ENCODE data around the gene SDHA. TPM values are rescaled to one million over a fixed set of nuclear protein-coding genes. Genes with fewer than 3 reads are reported as not detected.

SDHA gene
- total and polyA plus RNA-seq, 2 of the 13 experiments (the other 11 are each of a cell fraction or from before 2014, with no cell fraction given) = 185 to 240 TPM

DNA sequence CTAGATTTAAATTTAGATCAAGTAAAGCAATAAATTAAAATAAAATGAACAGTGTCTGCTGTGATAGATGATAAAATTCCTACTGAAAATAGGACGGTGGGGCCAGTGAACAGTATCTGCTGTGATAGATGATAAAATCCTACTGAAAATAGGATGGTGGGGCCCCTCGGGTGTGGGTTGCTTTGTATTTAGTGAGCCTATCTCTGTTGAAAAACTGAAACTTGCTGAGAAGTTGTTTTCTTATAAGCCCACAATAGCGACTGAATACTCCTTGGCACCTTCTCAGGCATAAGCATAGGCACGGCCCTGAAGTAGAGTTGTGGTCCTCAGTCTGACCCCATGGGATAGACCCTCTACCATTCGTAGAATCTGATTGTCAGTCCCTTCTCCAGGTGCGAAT lies 5.7 kb downstream of the SDHA start (continued):
- TF ChIP-seq, protein P1, sequence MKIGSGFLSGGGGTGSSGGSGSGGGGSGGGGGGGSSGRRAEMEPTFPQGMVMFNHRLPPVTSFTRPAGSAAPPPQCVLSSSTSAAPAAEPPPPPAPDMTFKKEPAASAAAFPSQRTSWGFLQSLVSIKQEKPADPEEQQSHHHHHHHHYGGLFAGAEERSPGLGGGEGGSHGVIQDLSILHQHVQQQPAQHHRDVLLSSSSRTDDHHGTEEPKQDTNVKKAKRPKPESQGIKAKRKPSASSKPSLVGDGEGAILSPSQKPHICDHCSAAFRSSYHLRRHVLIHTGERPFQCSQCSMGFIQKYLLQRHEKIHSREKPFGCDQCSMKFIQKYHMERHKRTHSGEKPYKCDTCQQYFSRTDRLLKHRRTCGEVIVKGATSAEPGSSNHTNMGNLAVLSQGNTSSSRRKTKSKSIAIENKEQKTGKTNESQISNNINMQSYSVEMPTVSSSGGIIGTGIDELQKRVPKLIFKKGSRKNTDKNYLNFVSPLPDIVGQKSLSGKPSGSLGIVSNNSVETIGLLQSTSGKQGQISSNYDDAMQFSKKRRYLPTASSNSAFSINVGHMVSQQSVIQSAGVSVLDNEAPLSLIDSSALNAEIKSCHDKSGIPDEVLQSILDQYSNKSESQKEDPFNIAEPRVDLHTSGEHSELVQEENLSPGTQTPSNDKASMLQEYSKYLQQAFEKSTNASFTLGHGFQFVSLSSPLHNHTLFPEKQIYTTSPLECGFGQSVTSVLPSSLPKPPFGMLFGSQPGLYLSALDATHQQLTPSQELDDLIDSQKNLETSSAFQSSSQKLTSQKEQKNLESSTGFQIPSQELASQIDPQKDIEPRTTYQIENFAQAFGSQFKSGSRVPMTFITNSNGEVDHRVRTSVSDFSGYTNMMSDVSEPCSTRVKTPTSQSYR (CRISPR knock-in tag; IDR thresholded peaks at IDR 0.05; ENCODE audit: borderline replicate concordance) = no peak
- TF ChIP-seq CBX5 (CRISPR knock-in tag; IDR thresholded peaks at IDR 0.05; ENCODE audit: borderline replicate concordance) (no peak), MYC (CRISPR knock-in tag; IDR thresholded peaks at IDR 0.05; ENCODE audit: borderline replicate concordance) (no peak), EZH2 (conservative IDR thresholded peaks at IDR 0.05; ENCODE audit: low read depth, low read length) (no peak), ZNF543 (CRISPR knock-in tag; IDR thresholded peaks at IDR 0.05) (no peak), KDM1A (CRISPR knock-in tag; IDR thresholded peaks at IDR 0.05) (no peak)
- TF ChIP-seq, protein P2, sequence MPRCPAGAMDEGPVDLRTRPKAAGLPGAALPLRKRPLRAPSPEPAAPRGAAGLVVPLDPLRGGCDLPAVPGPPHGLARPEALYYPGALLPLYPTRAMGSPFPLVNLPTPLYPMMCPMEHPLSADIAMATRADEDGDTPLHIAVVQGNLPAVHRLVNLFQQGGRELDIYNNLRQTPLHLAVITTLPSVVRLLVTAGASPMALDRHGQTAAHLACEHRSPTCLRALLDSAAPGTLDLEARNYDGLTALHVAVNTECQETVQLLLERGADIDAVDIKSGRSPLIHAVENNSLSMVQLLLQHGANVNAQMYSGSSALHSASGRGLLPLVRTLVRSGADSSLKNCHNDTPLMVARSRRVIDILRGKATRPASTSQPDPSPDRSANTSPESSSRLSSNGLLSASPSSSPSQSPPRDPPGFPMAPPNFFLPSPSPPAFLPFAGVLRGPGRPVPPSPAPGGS (CRISPR knock-in tag; IDR thresholded peaks at IDR 0.05) = no peak
- TF ChIP-seq, protein P3, sequence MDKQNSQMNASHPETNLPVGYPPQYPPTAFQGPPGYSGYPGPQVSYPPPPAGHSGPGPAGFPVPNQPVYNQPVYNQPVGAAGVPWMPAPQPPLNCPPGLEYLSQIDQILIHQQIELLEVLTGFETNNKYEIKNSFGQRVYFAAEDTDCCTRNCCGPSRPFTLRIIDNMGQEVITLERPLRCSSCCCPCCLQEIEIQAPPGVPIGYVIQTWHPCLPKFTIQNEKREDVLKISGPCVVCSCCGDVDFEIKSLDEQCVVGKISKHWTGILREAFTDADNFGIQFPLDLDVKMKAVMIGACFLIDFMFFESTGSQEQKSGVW (CRISPR knock-in tag; IDR thresholded peaks at IDR 0.05; ENCODE audit: borderline replicate concordance) = no peak
- TF ChIP-seq, protein P4, sequence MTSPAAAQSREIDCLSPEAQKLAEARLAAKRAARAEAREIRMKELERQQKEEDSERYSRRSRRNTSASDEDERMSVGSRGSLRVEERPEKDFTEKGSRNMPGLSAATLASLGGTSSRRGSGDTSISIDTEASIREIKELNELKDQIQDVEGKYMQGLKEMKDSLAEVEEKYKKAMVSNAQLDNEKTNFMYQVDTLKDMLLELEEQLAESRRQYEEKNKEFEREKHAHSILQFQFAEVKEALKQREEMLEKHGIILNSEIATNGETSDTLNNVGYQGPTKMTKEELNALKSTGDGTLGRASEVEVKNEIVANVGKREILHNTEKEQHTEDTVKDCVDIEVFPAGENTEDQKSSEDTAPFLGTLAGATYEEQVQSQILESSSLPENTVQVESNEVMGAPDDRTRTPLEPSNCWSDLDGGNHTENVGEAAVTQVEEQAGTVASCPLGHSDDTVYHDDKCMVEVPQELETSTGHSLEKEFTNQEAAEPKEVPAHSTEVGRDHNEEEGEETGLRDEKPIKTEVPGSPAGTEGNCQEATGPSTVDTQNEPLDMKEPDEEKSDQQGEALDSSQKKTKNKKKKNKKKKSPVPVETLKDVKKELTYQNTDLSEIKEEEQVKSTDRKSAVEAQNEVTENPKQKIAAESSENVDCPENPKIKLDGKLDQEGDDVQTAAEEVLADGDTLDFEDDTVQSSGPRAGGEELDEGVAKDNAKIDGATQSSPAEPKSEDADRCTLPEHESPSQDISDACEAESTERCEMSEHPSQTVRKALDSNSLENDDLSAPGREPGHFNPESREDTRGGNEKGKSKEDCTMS (CRISPR knock-in tag; conservative IDR thresholded peaks at IDR 0.05) = no peak
